PFSK-1 (cell line): ENCODE results near the gene RNF19B.

ENCODE experiments used
- FOXP2 ChIP-seq: optimal IDR thresholded peaks from 2 replicates; pipeline ENCODE3; 2011; ENCODE audit warnings: borderline replicate concordance, control low read depth, inconsistent platforms; ENCODE audit not compliant: insufficient read depth; ENCODE audit errors: extremely low read length, extremely low read depth
- POLR2AphosphoS5 ChIP-seq: IDR thresholded peaks from 2 replicates; pipeline ENCODE4 v1.6.1; 2012; ENCODE audit warnings: low read depth, mild to moderate bottlenecking, control low read depth, low read length, moderate library complexity
- REST ChIP-seq, 2 experiments: IDR thresholded peaks; 2 replicates each; pipeline versions ENCODE4 v1.6.1 to v1.8.0; 2011 to 2012; ENCODE audit warnings: low read depth in 2 of 2, low read length in 2 of 2, control low read depth in 1 of 2, inconsistent platforms in 1 of 2, mild to moderate bottlenecking in 1 of 2, moderate library complexity in 1 of 2; ENCODE audit not compliant: insufficient read depth in 1 of 2
- SIN3A ChIP-seq: IDR thresholded peaks from 2 replicates; pipeline ENCODE4 v1.6.1; 2012; ENCODE audit warnings: mild to moderate bottlenecking, low read length, moderate library complexity, borderline replicate concordance; ENCODE audit not compliant: insufficient read depth
- TAF1 ChIP-seq: IDR thresholded peaks from 2 replicates; pipeline ENCODE4 v1.6.1; 2012; ENCODE audit warnings: low read length, control low read depth, borderline replicate concordance; ENCODE audit not compliant: insufficient read depth

Gene RNF19B

GRCh38 chr1:32903991-32904785 lies 60.4 kb downstream of the RNF19B start:
- TF ChIP-seq POLR2AphosphoS5 (no peak), SIN3A (no peak), FOXP2 (no peak), REST (IDR thresholded peaks at IDR 0.05; ENCODE audit: insufficient read depth in 1 of 2, low read depth in 2 of 2, low read length in 2 of 2) (no peak), TAF1 (no peak)

GRCh38 chr1:32902535-32902920 lies 62.1 kb downstream of the RNF19B start:
- no peak for TF ChIP-seq TAF1
- TF ChIP-seq SIN3A, result no peak
- no peak for TF ChIP-seq REST (IDR thresholded peaks at IDR 0.05; ENCODE audit: insufficient read depth in 1 of 2, low read depth in 2 of 2, low read length in 2 of 2)
- TF ChIP-seq POLR2AphosphoS5, result no peak
- TF ChIP-seq FOXP2, result no peak

- TF ChIP-seq REST (IDR thresholded peaks at IDR 0.05; ENCODE audit: insufficient read depth in 1 of 2, low read depth in 2 of 2, low read length in 2 of 2) (no peak), FOXP2 (no peak), SIN3A (no peak), POLR2AphosphoS5 (no peak), TAF1 (no peak)
These were observed 62.6 kb downstream of the RNF19B start for GRCh38 chr1:32901823-32902534.

GRCh38 chr1:32900956-32901822 lies 63.4 kb downstream of the RNF19B start, which contains the start of gene TMEM54:
Gene TMEM54 (minus strand): TSS chr1:32901389. CDS start chr1:32901238, 151 bp downstream.
- TF ChIP-seq FOXP2 (no peak), POLR2AphosphoS5 (no peak), TAF1 (no peak), REST (IDR thresholded peaks at IDR 0.05; ENCODE audit: insufficient read depth in 1 of 2, low read depth in 2 of 2, low read length in 2 of 2) (no peak)
